ENCODE data around the gene RANBP3. TPM values are rescaled to one million over a fixed set of nuclear protein-coding genes. Genes with fewer than 3 reads are reported as not detected.
A peak's percentile ranks its signal among the peaks of the same experiment; 100 is the strongest.

The RANBP3 gene
- total RNA-seq, 4 donors from 2014 or later: 58.9 to 175 (median 65.0) TPM

- intact Hi-C loops (cut with DNase I; ENCODE audit: low total_unique reads): no loop called here
- peaks cover 12 to 40% (median 28%) of the 10 kb centered on the region in 4 donors for H3K4me1 ChIP-seq
- H3K27me3 ChIP-seq: no peaks in the 10 kb centered on the region
- H3K36me3 ChIP-seq: peaks cover 0 to 5% (median 0%) of the 10 kb centered on the region in 4 donors
- TF ChIP-seq CTCF (IDR thresholded peaks at IDR 0.05): no peak
- no peak for TF ChIP-seq POLR2AphosphoS5 (IDR thresholded peaks at IDR 0.05)
- no peak for TF ChIP-seq EP300 (IDR thresholded peaks at IDR 0.05; ENCODE audit: low read depth)
- TF ChIP-seq POLR2A (IDR thresholded peaks at IDR 0.05): no peak
- H3K4me3 ChIP-seq: no peak overlapping the region
- DNase-seq: no peak
- in situ Hi-C loops (cut with MboI; ENCODE audit: low pct_ligation_motif_present in 1 of 4, low pct_unique_long_range_greater_than_20kb in 1 of 4, low sequenced_read_pairs in 3 of 4): no loop called here
- 92% methylated on average over 11 of the region's 11 CpGs; no CpG with 5 or more reads in 1 of the 2 donors for WGBS, 2 donors (ENCODE audit: low coverage in 1 of 2)
- H3K9me3 ChIP-seq: no peaks in the 10 kb centered on the region
- peak overlapping the region in 1 of 4 donors; percentile 18 for H3K27ac ChIP-seq
Measured at GRCh38 chr19:5931251-5931650, 46.7 kb downstream of the RANBP3 start.

- DNase-seq: no peak
- Histone ChIP-seq H3K27ac (no peak overlapping the region), H3K4me3 (no peak overlapping the region), H3K9me3 (no peaks in the 10 kb centered on the region), H3K4me1 (peaks cover 21 to 38% (median 28%) of the 10 kb centered on the region in 4 donors), H3K36me3 (peaks cover 0 to 9% (median 2%) of the 10 kb centered on the region in 4 donors), H3K27me3 (no peaks in the 10 kb centered on the region)
- intact Hi-C loops (cut with DNase I; ENCODE audit: low total_unique reads) (no loop called here), in situ Hi-C loops (cut with MboI; ENCODE audit: low pct_ligation_motif_present in 1 of 4, low pct_unique_long_range_greater_than_20kb in 1 of 4, low sequenced_read_pairs in 3 of 4) (no loop called here)
- TF ChIP-seq CTCF (IDR thresholded peaks at IDR 0.05) (no peak), POLR2AphosphoS5 (IDR thresholded peaks at IDR 0.05) (no peak), EP300 (IDR thresholded peaks at IDR 0.05; ENCODE audit: low read depth) (no peak), POLR2A (IDR thresholded peaks at IDR 0.05) (no peak)
- 82% methylated on average over 14 of the region's 14 CpGs; no CpG with 5 or more reads in 1 of the 2 donors for WGBS, 2 donors (ENCODE audit: low coverage in 1 of 2)
Measured at GRCh38 chr19:5929625-5930024, 48.3 kb downstream of the RANBP3 start.

GRCh38 chr19:5929179-5929578 is 48.8 kb downstream of the RANBP3 start:
- no peaks in the 10 kb centered on the region for H3K27me3 ChIP-seq
- 91% methylated on average over 13 of the region's 13 CpGs; no CpG with 5 or more reads in 1 of the 2 donors for WGBS, 2 donors (ENCODE audit: low coverage in 1 of 2)
- H3K9me3 ChIP-seq: no peaks in the 10 kb centered on the region
- peaks cover 21 to 35% (median 26%) of the 10 kb centered on the region in 4 donors for H3K4me1 ChIP-seq
- peaks cover 0 to 13% (median 5%) of the 10 kb centered on the region in 4 donors for H3K36me3 ChIP-seq
- intact Hi-C loops (cut with DNase I; ENCODE audit: low total_unique reads) (no loop called here), in situ Hi-C loops (cut with MboI; ENCODE audit: low pct_ligation_motif_present in 1 of 4, low pct_unique_long_range_greater_than_20kb in 1 of 4, low sequenced_read_pairs in 3 of 4) (no loop called here)
- no peak overlapping the region for H3K4me3 ChIP-seq
- H3K27ac ChIP-seq: no peak overlapping the region
- no peak for DNase-seq
- TF ChIP-seq POLR2AphosphoS5 (IDR thresholded peaks at IDR 0.05): no peak
- no peak for TF ChIP-seq EP300 (IDR thresholded peaks at IDR 0.05; ENCODE audit: low read depth)
- TF ChIP-seq CTCF (IDR thresholded peaks at IDR 0.05): no peak
- TF ChIP-seq POLR2A (IDR thresholded peaks at IDR 0.05): no peak

- 90% methylated on average over 8 of the region's 8 CpGs; no CpG with 5 or more reads in 1 of the 2 donors for WGBS, 2 donors (ENCODE audit: low coverage in 1 of 2)
- Histone ChIP-seq H3K27ac (peak overlapping the region; percentile 75 to 83 (median 82)), H3K27me3 (no peaks in the 10 kb centered on the region), H3K36me3 (peaks cover 0 to 27% (median 8%) of the 10 kb centered on the region in 4 donors), H3K9me3 (no peaks in the 10 kb centered on the region), H3K4me1 (peaks cover 15 to 31% (median 24%) of the 10 kb centered on the region in 4 donors), H3K4me3 (no peak overlapping the region)
- no peak for DNase-seq
- in situ Hi-C loops (cut with MboI; ENCODE audit: low pct_ligation_motif_present in 1 of 4, low pct_unique_long_range_greater_than_20kb in 1 of 4, low sequenced_read_pairs in 3 of 4) (no loop called here), intact Hi-C loops (cut with DNase I; ENCODE audit: low total_unique reads) (no loop called here)
- TF ChIP-seq CTCF (IDR thresholded peaks at IDR 0.05): no peak
- no peak for TF ChIP-seq POLR2A (IDR thresholded peaks at IDR 0.05)
- no peak for TF ChIP-seq POLR2AphosphoS5 (IDR thresholded peaks at IDR 0.05)
- TF ChIP-seq EP300 (IDR thresholded peaks at IDR 0.05; ENCODE audit: low read depth): no peak
Measured at GRCh38 chr19:5927441-5927821, 50.5 kb downstream of the RANBP3 start.
